GM18520 (cell line): ENCODE measurements around the gene PSAT1.
"Not testable (repeated sequence)": the region's sequence is repeated elsewhere in the genome, so short reads cannot be mapped to it uniquely, and the experiment has no call there.

Experiments
- ATAC-seq: cut with Tn5 transposase; IDR thresholded peaks from one replicate; pipeline ENCODE4 v1.9.1; 2021; ENCODE audit not compliant: unreplicated experiment

The PSAT1 gene

DNA sequence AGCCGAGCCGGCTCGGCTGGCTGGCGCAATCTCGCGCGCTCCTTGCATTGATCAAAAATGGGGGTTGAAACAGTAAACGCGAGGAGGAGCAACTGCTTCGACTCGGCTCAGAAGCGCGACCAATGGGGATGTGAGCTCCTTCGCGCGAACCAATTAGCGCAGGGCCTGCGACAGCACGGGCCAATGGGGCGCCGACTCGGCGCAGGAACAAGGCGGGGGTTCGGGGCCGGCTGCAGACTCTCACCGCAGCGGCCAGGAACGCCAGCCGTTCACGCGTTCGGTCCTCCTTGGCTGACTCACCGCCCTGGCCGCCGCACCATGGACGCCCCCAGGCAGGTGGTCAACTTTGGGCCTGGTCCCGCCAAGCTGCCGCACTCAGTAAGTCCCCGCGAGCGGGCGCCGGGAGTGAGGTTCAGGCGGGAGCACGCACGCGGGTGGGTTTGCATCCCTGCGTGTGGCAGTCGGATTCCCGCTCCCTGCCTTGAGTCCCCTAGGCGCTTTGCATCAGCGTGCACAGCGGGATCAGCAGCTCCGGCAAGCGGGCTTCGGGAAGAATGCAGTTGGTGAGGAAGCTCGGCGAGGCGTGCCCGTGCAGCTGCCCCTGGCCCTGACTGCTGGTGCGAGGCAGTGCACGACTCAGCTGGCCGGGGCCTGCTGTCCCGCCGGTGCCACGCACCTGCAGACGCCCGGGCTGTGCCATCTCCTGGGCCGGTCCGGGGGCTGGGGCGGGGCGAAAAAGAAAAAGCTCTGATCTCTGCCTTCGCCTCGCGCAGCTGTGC is at the start of gene PSAT1:
PSAT1 (plus strand) TSS at position 233 of the 779 bp plus-strand sequence; CDS start at position 319, 86 bp downstream.
- ATAC-seq = peak; percentile 99

DNA sequence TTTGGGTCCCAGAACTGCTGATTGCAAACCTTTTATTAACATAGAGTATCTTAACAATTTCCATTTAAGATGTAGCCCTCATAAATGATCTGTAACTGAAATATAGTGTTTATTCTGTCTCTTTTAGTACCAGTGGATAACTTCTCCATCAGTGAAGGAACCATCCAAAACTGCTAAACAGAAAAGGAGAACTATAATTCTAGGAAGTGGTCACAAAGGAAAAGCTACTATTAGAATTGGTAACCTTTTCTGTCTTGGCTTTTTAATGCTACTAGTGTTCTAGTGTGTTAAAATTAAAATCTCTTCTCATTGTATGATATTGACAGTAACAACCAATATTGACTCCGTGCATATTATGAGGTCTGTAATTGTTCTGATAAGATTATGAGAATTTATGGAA is 48.3 kb upstream of the PSAT1 start:
- ATAC-seq = no peak

DNA sequence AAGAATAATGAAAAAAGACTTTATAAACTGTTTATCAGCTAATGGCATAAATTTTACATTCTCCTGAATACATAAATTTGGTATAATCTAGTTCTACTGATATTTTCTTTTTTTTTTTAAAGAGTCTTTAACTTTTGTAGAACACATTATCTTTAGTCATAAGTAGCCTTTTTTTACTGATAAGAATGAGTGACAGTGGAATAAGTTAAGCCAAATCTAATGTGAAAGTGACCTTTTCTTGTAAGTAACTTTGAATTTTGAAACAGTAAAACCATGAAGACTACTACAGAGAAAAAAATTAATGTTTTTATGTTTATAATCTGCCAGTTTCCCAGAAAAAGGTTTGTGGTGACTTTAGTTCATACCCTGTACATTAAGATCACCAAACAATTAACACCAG is 47.4 kb upstream of the PSAT1 start:
- no peak for ATAC-seq

DNA sequence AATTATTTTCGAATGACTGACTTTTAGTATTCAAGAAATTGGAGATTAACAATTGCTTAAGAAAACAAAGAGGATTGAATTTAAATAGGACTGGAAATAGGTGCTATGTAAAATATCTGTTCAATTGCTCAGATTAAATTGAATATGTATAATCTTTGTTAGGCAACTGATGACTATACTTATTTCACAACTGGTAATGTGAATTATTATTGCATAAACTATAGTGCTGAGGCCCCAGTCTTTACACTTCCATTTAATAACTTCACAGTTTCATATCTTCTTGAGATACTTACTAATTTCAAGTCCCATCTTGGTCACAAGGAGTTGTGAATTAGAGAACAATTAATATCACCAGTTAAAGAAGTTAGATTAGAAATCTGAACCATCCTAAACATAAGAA is 44.3 kb upstream of the PSAT1 start:
- no peak for ATAC-seq

DNA sequence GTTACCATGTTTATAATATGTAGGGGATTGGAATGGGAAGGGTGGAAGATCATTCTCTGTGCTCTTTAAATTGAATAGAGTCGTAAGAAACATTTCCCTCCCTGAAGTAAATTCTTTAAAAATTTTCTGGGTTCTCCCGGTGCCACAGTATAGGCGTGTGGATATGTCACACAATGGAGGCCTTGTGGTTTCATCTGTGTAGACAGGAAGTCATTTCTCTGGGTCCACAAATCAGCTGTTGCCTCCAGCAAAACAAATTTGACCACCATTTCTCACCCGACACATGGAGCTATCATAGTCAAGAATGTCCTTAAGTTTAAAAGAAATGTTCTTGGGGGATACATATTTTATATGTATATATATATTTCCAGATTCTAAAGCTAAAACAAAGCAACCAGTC is 43.6 kb upstream of the PSAT1 start:
- ATAC-seq = no peak

DNA sequence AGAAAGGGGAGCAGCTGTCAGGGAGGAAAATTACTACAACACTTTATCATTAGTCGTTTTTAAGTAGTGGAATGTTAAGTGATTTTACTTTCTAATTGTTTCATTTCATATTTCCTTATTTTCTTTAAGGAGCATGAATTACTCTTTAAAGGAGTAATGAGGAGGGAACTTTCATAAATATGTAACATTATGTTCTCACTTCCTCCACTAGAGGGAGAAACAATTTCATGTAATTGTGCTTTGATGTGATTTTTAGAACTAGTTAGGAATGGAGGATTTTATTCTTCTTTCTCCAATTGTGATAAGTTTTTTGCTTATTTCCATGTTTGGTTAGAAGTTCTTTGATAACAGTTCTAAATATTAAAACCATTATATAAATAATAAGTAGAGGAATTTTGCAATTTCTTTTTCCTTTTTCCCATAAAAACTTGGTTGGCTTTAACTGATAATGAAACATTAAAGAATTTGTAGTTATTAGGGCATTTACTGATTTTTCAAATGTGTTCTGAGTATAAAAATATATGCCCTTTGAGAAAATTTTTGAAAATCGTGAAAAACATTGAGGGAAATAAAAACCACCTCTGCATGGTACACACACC is 35.4 kb upstream of the PSAT1 start:
- no peak for ATAC-seq

GRCh38 chr9:78262655-78263054 is 34.3 kb upstream of the PSAT1 start:
- ATAC-seq = no peak

DNA sequence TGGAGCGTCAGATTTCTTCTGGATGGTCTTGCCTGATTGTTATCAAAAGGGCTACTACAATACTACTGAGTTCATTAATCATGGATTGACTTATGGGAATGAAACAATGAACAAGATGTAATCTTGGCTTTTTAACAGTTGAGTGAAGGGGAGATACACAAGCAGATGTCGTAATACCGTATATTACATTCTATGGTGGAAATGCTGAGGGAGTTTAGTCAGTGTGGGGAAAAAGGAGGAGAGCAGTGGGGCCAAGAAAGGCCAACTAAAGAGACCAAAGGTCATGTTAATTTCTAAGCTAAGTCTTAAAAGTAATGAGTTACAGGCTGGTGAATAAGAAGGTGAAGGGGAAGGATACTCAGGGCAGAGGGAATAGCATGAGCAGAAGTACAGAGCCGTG is 29.0 kb upstream of the PSAT1 start:
- no peak for ATAC-seq

GRCh38 chr9:78269784-78270183 is 27.1 kb upstream of the PSAT1 start:
- no peak for ATAC-seq

DNA sequence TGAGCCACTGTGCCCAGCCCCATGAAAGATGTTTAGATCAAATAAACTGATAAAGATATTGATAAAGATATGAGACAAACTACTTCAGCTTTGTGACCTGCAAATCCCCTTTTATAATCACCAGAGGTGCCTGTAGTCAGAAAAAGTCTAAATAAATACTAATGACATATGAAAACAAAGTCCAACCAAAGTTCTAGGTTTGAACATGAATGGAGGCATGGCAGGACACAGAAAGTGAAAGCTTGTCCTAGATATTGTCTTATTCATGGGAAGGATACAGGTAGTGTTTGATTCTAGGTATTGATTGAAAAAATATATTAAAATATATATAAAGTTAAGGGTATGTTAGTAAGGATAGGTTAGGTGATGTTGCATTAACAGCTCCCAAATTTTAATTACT is 24.6 kb upstream of the PSAT1 start:
- ATAC-seq = no peak

DNA sequence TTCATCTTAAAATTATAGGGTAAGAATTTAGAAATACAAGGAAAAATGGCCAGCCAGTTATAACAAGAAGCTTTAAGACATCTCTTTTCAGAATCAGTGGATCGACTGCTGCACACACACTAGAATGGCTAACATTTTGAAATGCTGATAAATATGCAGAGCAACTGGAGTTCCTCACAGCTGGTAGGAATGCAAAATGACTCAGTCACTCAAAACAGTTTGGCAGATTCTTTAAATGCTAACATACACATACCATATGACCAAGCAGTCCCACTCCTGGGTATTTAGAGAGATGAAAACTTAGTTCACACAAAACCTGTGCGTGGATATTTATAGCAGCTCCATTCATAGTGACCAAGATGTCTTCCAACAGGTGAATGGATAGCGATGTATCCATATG is 23.2 kb upstream of the PSAT1 start:
- no peak for ATAC-seq

- no peak for ATAC-seq
Observed at GRCh38 chr9:78278177-78278777, 18.6 kb upstream of the PSAT1 start.

GRCh38 chr9:78278801-78279200 is 18.1 kb upstream of the PSAT1 start:
- ATAC-seq = no peak

DNA sequence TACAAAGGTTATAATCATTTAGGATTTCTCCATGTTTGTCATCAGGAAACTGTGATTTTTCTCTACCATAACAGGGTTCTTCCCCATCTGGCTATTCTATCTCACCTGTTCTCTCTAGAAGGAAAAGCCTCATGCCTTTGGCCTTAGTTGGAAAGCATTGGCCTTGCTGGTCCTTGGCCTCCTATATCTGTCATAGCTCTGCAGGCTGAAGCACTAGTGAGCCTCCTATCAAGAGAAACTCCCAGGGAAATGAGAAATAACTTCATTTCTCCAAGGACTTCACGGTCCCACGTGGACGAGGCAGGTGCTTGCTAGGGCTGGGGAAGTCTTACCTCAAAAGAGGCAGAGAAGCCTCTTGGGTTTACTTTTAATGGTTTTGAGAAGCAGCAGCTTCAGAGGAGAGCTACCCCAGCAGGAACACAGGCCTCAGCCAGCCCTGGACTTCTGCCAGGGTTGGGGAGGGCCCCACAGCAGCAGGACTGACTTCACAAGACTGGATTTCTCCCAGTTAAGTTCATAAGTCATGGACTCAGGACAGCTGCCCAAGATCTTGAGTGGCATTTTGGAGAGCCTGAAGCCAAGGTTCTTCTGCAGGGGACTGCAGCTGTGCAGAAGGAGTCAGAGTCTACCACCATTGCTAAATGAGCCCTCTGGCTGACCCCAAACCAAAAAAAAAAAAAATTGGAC is 15.8 kb upstream of the PSAT1 start:
- no peak for ATAC-seq

DNA sequence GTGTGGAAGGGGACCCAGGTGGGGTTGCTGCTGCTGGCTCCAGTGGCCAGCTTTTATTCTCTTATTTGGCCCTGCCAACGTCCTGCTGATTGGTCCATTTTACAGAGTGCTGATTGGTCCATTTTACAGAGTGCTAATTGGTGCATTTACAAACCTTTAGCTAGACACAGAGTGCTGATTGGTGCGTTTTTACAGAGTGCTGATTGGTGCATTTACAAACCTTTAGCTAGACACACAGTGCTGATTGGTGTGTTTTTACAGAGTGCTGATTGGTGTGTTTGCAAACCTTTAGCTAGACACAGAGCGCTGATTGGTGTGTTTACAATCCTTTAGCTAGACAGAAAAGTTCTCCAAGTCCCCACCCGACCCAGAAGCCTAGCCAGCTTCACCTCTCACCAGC is 12.7 kb upstream of the PSAT1 start:
- ATAC-seq = not testable (repeated sequence)

DNA sequence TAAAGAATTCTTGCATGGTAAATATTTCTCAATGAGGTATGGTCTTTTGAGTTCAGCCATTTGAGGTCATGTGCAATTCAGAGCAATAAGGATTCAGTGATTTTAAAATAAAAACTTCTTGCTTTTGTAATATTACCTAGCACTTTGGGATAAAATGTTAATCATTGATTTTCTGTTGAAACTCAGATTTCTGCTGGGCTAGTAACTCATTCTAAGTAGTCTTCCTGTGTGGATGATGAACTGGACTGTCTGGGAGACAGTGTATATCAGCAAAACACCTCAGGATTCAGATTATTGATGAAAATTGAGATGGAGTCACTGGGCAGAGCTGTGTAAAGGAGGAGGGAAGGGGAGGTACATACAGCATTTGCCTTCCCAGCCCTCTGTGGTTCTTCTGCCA is 10.8 kb upstream of the PSAT1 start:
- ATAC-seq = no peak

DNA sequence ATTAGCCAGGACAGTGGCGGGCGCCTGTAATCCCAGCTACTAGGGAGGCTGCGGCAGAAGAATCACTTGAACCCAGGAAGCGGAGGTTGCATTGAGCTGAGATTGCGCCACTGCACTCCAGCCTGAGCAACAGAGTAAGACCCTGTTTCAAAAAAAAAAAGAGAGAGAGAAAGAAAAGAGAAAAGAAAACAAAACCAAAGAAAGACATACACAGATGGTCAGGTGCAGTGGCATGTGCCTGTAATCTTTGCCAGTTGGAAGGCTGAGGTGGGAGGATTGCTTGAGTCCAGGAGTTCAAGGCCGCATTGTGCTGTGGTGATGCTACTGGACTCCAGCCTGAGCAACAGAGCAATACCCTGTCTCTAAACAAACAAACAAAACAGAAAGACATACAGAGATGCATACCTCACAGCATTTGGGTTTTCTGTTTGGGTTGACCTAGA is 10.0 kb upstream of the PSAT1 start:
- no peak for ATAC-seq

- no peak for ATAC-seq
Observed at GRCh38 chr9:78288214-78288892, 8.6 kb upstream of the PSAT1 start.

DNA sequence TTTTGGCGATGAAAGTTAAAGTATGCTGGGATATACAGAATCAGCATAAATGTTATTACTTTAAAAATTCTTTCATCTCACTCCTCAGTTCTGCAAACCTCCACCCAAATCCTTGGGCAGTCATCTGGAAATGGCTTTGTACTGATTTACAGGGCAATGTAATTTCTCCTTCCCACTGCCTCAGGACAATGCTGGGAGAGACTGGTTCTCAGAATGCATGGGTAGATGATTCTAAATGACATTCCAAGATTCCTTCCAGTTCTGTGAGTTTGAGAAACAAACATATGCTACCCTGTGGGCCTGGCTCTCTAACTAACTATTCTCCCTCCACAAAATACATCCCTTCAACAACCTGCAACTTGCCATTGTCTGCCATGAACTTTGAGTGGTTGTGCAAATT is 7.5 kb upstream of the PSAT1 start:
- ATAC-seq = no peak

DNA sequence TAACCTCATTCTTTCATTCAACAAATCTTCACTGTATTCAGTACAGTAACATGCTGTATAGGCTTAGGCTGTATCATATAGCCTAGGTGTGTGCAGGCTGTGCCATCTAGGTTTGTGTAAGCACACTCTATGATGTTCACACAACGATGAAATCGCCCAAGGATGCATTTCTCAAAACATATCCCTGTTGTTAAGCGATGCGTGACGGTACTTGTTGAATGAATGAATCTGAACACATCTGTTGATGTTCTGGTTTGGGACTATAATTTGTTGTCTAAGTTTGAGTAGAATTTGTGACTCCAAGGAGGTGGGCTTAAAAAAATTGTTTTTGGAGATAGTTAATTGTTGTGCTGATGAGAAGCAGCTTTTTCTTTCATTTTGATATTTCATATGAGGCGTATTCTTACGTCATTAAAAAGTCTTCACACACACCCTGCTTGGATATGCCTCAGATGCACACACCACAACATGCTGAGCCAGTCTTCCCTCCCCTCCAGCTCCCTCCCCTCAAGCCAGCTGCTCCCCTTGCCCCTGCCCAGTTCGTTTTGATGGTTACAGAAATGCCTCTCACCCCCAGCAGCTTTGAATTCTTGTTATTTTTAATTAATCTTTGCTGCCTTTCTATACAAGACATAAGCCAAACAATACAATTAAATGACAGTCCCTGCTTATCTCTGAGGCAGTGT is 5.5 kb upstream of the PSAT1 start:
- ATAC-seq = no peak

DNA sequence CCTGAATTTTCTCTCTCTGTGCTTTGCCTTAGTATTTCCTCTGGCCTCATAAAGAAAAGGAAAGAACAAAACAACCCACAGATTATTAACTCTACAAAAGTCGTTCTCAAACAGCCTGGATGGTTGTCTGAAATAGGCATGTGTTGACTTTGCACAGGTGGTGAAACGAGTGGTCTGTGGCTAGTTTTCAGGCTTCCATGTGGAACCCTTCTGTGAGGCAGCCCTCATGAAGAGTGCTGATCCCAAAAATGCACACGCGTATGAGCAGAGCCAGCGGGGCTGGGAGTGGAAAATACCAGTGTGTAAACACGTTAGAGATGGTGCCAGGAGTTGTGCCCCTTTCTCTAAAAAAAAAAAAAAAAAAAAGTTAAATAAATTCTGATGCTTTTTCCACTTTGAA is 4.9 kb upstream of the PSAT1 start:
- no peak for ATAC-seq
